IMR-90 (cell line): Measurements from ENCODE around the gene MOCS1.

Experiments
- BHLHE40 ChIP-seq: fragments of 150-350 bp; IDR thresholded peaks from 2 replicates; pipeline ENCODE4 v1.6.1; 2016; ENCODE audit warnings: mild to moderate bottlenecking, low read depth, low read length
- CEBPB ChIP-seq: IDR thresholded peaks from 2 replicates; pipeline ENCODE4 v1.6.1; 2012; ENCODE audit warnings: low read depth, low read length, improper control_type of control experiment
- CTCF ChIP-seq: conservative IDR thresholded peaks from 2 replicates; pipeline ENCODE4 v1.5.1; 2012; ENCODE audit warnings: mild to moderate bottlenecking, low read depth, low read length, improper control_type of control experiment
- ELK1 ChIP-seq: fragments of 150-350 bp; IDR thresholded peaks from 2 replicates; pipeline ENCODE4 v1.6.1; 2016; ENCODE audit warnings: low read depth, mild to moderate bottlenecking, low read length, moderate library complexity, borderline replicate concordance
- MAZ ChIP-seq: IDR thresholded peaks from 2 replicates; pipeline ENCODE4 v1.6.1; 2012; ENCODE audit warnings: low read depth, mild to moderate bottlenecking, low read length, improper control_type of control experiment, moderate library complexity, borderline replicate concordance
- NFE2L2 ChIP-seq: fragments of 150-350 bp; IDR thresholded peaks from 2 replicates; pipeline ENCODE4 v1.6.1; 2016; ENCODE audit warnings: low read depth, mild to moderate bottlenecking, low read length
- POLR2A ChIP-seq: IDR thresholded peaks from 2 replicates; pipeline ENCODE4 v1.6.1; 2012; ENCODE audit warnings: mild to moderate bottlenecking, low read depth, low read length
- RAD21 ChIP-seq: IDR thresholded peaks from 2 replicates; pipeline ENCODE4 v1.6.1; 2012; ENCODE audit warnings: low read length, improper control_type of control experiment
- RFX5 ChIP-seq: IDR thresholded peaks from 2 replicates; pipeline ENCODE4 v1.8.0; 2012; ENCODE audit warnings: low read depth, mild to moderate bottlenecking, low read length, moderate library complexity
- SMC3 ChIP-seq: fragments of 150-350 bp; IDR thresholded peaks from 2 replicates; pipeline ENCODE4 v1.6.1; 2016; ENCODE audit warnings: low read depth, mild to moderate bottlenecking, antibody characterized with exemption, low read length, moderate library complexity
- USF2 ChIP-seq: fragments of 150-350 bp; IDR thresholded peaks from 2 replicates; pipeline ENCODE4 v1.6.1; 2017; ENCODE audit warnings: mild to moderate bottlenecking, antibody characterized with exemption, low read length, low read depth

- TF ChIP-seq CTCF (no peak), RAD21 (no peak), BHLHE40 (no peak), POLR2A (no peak), RFX5 (no peak), USF2 (no peak), ELK1 (no peak), MAZ (no peak), SMC3 (no peak), CEBPB (no peak), NFE2L2 (no peak)
These were observed 8.8 kb upstream of the MOCS1 start for GRCh38 chr6:39942903-39943580.
